Frontal cortex (tissue), 4 donors: ENCODE measurements around the gene CFAP54. TPM values are rescaled to one million over a fixed set of nuclear protein-coding genes. Genes with fewer than 3 reads are reported as not detected.
"Not testable (repeated sequence)": the region's sequence is repeated elsewhere in the genome, so short reads cannot be mapped to it uniquely, and the experiment has no call there.

Source experiments
- DNase-seq, 2 donors: peaks; one replicate each; pipeline ENCODE4 v3.0.0; 2012; ENCODE audit warnings: low spot score in 2 of 2
- FAIRE-seq: peaks from 2 replicates; lab custom pipeline; 2012; peaks lifted over from hg19 to GRCh38; lab: Jason Lieb, UNC
- total RNA-seq: library from RNA; depleted of rRNA; stranded (reverse); fragments of >200 nt; gene quantifications from one replicate; pipeline ENCODE4 v1.2.3, GENCODE V29; 2014
- donor health status: control.
- donor health status: control.
- donor health status: control.

The CFAP54 gene
- total RNA-seq, 1 donor from 2014 or later = 5.3 TPM

DNA sequence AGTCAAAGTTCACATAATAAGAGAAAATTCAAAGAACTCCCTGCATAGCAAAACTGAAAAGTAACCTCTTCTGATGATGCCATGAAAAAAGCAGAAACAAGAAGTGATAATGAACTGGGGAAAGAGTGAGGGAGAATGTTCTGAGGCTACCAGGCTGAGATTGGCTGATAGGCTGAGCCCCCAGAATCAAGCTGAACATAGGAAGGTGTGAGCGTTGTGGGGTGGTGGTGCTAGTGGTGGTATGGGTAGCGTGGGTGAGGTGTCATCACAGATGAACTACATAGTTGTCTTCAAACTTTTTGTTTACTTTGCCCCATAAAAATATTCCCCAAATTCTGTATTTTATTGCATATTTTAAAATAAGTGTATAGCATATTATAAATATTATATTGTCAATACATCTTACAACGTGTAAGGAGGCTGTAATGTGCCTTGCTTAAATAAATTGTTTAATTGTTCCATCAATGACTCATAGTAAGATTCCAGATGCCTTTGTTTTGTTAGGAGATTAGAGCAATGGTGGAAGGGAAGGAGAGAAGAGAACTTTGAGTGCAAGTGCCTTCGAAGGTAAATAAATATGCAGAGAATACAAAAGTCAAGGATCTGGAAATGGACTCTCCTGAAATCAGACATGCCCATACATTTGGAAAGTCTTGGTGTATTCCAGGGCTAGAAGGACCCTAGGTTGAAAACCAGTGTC, 15.8 kb upstream of the CFAP54 start:
- FAIRE-seq (no peak), DNase-seq (no peak)

DNA sequence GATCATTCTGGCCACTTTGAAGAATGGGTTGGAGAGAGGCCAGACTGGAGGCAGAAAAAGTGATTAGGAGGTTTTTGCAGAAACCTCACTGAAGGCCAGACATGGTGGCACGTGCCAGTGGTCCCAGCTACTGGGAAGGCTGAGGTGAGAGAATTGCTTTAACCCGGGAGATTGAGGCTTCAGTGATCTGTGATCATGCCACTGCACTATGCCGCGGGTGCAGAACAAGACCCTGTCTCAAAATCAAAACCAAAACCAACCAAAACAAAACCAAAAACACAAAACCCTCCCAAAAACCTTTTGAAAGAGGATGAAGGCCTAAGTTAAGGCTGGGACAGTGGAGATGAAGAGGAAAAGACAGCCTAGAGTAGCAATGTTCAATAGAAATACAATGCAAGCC, 15.2 kb upstream of the CFAP54 start:
- DNase-seq (no peak), FAIRE-seq (no peak)

DNA sequence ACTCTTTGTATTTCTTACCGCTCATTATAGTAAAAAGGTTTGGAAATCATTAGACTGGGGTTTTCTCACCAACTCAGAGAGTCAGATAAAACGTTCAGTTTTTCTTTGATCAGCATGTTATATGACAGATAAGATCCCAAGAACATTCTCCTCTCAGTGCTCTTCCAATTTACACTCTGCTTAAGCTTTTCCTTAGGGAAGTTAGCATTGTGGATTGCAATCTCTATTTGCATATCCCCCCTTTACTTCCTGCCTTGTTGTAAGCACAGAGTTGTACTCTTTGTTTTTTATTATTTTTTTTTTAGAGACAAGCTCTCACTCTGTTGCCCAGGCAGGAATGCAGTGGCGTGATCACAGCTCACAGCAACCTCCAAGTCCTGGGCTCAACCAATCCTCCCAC, 11.4 kb upstream of the CFAP54 start:
- no peak for DNase-seq
- no peak for FAIRE-seq

DNA sequence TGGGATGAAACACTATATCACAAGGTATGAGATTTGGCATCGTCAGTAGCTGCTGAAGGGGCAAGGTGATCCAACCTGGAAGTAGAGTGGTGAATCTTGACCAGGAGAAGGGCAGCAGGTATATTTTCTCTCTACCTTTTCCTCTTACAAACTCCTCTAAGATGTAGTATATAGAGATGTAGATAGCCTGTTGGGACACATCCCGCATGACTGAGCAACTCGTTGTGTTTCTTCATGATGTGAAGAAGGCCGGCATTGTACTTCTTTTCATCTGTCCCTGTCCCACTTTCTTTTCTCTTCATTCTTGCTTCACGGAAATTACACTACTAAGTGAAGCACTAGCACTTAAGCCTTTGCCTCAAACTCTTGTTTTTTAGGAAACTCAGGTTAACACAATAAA, 7.3 kb upstream of the CFAP54 start:
- no peak for FAIRE-seq
- no peak for DNase-seq

DNA sequence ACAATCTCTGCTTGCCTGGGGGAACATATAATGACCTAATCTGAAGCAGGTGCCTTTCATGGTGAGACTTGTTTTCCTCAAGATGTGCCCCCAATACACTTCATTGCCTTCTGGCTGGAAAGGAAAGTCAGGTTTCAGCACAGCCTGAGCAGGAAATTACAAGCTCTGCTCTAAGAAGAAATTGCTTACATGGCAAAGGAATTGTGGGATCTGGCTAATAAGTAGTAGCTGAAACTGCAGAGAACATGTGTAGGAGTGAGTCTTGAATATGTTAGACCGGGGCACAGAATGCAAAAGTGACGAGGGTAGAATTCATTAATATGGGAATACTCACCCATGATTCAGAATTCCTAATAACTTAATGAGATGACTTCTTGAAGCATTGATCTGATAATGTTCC, 6.3 kb upstream of the CFAP54 start:
- FAIRE-seq (no peak), DNase-seq (no peak)

DNA sequence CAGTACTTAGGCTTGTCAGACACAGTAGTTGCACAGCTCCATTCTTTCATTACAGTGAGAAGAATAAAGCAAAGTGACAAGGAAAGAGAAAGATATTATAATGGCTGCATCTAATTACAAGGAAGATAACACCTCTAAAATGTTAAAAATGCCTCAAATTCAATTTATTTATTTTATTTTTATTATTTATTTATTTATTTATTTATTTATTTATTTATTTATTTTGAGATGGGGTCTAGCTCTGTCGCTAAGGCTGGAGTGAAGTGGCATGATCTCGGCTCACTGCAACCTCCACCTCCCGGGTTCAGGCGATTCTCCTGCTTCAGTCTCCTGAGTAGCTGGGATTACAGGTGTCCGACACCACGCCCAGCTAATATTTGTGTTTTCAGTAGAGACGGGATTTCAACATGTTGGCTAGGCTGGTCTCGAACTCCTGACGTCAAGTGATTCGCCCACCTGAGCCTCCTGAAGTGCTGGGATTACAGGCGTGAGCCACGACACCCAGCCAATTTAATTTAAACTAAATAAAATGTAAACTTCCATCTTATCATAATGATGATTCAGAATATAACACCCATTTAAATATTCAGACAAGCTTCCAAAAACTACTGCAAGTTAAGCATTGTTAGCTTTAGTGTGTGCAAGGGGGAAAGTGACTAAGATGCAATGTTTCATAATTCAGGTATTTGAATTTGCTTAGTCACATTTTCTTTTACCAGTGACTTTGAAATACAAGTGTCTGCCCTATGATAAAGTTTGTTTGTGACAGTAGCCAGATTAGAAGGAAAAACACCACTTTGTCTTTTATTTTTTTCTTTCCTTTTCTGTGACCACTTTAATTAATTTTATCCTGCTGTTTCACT, 2.4 kb upstream of the CFAP54 start:
- DNase-seq (no peak), FAIRE-seq (no peak)

DNA sequence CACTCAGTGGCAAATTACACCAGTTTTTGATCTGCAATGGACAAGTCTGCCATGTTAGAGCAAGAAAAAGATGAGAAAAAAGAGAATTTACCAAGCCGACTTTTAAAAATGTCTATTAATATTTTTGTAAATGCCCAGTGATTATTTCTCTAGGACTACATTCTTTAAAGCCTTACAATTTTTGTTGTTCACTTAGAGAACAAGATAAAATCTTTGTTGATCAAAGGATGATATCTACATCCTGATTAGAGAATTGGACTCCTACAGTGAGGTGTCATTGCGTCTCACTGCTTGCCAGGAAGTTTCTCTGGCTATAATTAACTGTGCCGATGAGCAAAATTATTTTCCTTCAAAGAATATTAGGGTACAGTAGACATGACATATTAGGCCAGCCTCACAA, 1.7 kb upstream of the CFAP54 start:
- FAIRE-seq = no peak

DNA sequence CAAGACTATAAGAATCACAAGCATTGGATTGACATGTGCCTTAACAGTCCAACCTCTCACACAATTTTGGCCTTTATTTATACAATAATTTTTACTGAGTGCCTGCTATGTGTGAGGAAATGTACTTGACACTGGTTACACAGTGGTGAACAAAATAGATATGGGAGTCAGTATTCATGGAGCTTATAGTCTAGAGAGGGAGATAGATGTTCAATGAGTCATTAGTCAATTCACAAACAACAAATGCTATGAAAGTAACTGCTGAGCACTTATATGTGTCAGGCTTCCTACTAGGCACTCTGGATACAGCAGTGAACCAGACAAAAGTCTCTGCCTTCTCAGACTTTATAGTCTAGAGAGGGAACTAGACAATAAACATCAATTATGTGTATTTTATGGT, 3.7 kb downstream of the CFAP54 start:
- DNase-seq = no peak
- no peak for FAIRE-seq

More for the DNA sequence above, 1.7 kb upstream of the CFAP54 start:
- DNase-seq = no peak

DNA sequence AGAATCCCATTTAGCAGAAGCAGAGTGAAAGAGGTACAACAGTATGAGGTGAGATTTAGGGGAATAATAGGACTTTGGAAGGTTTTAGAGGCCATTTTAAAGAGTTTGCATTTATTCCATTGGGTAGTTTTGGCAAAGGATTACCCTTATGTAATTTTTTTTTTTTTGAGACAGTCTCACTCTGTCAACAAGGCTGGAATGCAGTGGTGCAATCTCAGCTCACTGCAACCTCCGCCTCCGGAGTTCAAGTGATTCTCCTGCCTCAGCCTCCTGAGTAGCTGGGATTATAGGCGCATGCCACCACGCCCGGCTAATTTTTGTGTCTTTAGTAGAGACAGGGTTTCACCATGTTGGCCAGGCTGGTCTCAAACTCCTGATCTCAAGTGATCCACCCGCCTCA, 4.8 kb downstream of the CFAP54 start:
- FAIRE-seq, DNase-seq: not testable (repeated sequence)

DNA sequence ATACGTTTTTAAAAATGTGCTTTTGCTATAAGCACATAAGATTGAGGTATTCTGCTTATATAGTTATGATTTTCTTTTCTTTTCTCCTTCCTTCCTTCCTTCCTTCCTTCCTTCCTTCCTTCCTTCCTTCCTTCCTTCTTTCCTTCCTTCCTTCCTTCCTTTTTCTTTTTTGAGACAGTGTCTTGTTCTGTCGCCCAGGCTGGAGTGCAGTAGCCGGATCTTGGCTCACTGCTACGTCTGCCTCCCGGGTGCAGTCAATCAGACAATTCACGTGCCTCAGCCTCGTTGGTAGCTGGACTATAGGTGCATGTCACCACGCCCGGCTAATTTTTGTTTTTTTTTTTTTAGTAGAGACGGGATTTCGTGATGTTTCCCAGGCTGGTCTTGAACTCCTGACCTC, 5.8 kb downstream of the CFAP54 start:
- FAIRE-seq (no peak), DNase-seq (no peak)

DNA sequence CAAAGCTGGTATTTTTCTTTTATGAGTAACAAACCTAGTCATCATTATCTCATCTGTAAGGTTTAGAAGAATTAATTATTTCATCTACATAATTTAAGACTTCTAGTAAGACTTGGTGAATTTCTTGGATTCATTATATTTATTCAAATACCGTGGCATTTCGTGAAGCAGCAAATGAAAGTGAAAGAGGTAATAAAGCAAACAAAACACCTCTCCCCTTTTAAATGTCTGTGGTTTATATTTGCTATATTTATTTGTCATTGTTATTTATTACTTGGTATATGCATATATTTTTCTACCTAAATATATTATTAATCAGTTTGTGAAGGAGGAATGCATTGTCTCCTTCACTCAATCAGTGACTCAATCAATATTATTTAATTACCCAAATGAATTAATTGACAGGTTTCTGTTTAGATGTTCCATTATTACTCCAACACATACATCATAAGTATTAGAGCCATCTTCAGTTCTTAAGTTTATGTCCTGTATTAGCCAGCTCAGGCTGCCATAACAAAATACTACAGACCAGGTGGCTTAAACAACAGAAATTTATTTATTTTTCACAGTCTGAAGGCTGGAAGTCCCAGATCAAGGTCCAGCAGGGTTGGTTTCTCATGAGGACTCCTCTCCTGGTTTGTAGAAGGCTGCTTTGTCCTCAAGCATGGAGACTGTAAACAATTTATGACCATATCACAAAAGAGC, 6.6 kb downstream of the CFAP54 start:
- DNase-seq (no peak), FAIRE-seq (no peak)

DNA sequence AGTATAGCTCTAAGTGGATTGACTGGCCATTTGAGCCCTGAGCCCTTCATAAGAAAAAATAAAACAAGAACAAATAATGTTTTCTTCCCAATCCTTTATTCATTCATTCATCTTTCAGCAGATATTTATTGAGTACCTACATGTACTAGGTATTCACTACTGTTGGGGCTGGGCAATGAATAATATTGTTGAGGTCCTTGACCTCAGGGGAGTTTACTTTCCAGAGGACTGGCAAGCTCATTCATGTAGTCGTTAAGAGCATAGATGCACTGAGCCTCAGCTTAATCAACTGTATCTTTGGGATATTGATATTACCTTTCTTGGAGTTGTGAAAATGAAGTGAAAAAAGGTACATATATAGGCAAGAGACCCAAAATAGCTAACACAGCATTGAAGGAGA, 7.6 kb downstream of the CFAP54 start:
- FAIRE-seq = no peak

DNA sequence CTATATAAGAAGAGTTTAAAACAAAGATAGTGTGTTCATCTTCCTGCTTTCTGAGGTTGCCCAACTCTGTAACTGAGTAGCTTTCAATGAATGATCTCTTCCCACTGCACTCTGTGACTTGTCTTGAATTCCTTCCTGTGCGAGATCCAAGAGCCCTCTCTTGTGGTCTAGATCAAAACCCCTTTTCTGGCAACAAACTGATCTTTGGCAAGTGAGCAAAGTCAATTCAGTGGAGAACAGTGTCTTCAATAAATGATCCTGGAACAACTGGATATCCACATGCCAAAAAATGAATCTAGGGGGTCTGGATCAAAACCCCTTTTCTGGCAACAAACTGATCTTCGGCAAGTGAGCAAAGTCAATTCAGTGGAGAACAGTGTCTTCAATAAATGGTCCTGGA, 8.5 kb downstream of the CFAP54 start:
- FAIRE-seq (no peak), DNase-seq (no peak)

More for the DNA sequence above, 7.6 kb downstream of the CFAP54 start:
- no peak for DNase-seq

DNA sequence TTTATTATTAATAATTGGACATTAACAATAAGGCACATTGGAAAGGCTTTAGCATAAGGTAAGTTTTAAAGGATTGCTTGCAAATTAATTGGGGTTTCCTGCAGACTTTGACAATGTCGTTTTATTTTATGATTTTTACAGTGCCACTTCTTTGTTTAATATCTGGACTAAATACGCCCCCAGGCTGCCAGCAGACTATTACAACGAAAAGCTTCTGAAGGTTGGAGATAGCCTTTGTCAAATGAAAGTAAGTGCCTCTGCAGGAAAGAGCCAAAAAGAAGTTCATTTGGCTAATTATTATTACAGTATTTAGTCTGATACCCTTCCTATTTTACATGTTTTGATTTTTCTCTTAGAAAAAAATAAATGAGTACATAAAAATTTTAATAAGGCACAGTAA, 11.3 kb downstream of the CFAP54 start:
- DNase-seq (no peak), FAIRE-seq (no peak)

DNA sequence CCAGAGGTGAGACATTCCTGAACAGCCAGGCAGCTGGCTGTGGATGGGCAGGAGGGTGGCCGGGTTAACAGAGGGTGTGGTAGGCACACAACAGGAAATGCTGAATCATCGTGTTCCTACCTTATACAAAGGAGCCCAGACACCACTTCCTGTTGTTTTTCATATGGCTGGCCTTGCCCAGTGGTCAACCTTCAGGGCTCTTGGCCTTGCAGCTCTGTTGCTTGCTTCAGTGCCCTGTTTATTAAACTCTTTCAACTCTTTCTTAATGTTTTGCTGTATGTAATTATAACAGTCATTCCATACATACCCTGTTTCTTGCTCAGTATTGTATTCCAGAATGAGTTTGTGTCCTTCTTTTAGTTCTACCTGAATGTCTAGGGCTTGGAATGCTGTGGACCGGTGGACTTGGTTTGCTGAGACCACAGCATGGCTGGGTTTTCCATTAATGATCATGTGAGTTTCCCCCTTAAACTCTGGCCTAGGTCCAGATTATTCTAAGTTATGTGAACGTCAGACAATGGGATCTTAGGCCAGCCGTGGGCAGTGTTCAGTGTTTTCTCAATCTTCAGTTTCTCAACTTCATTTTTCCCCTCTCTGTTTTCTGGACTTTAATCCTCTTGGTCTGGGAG, 11.9 kb downstream of the CFAP54 start:
- no peak for DNase-seq

DNA sequence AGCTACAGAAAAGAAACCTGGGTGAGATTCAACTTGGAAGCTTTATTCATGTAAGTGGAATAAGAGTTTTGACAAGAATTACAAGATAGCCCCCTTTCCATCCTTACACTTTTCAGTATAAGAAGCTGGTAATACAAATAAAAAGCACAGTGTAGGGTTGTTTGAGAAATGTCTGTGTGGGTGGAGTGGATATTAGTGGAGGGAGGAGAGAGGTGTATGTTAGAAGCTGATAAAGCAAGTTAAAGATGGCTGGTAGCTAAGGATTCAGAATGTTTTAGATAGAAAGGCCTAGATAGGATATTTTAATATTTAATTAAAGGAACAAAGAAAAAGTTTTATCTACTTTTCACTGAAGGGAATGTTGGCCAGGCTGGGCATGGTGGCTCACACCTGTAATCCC, 12.5 kb downstream of the CFAP54 start:
- FAIRE-seq = no peak
- DNase-seq = no peak

More for the DNA sequence above, 11.9 kb downstream of the CFAP54 start:
- FAIRE-seq = no peak

DNA sequence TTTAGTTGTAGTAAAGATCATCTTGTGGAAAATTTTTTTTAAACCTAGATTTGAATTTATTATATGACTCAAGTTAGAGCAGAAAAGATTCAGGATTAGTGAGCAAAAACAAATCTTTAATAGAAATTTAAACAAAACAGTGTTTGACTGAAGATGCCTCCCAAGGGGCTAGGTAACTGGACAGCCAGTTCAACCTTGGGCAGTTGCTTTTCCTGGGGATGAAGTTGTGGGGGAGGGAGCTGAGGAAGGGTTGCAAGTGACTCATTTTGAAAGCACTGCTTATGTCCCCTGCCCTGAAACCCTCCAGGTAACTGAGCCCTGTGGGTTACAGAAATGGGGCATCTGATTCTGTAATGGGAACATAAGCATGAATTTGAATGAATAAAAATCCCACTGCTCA, 13.1 kb downstream of the CFAP54 start:
- FAIRE-seq (no peak), DNase-seq (no peak)

DNA sequence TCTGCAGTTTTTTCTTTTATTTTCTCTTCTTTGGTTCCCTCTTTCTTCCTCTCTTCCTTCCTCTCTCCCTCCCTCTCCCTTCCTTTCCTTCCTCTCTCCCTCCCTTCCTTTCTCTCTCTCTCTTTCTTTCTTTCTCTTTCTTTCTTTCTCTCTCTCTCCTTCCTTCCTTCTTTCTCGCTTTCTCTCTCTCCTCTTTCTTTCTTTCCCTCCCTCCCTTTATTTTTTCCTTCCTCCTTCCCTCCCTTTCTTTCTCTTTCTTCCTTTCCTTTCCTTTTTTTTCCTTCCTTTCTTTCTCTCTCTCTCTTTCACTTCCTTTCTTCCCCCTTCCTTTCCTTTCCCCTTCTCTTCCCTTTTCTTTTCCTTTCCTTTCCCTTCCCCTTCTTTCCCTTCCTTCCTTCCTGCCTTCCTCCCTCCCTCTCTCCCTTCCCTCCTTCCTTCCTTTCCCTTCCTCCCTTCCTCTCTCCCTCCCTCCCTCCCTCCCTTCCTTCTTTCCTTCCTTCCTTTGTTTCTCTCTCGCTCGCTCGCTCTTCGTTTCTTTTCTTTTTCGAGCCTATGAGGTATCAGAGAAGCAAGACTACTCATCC, 13.7 kb downstream of the CFAP54 start:
- FAIRE-seq = no peak
- no peak for DNase-seq

DNA sequence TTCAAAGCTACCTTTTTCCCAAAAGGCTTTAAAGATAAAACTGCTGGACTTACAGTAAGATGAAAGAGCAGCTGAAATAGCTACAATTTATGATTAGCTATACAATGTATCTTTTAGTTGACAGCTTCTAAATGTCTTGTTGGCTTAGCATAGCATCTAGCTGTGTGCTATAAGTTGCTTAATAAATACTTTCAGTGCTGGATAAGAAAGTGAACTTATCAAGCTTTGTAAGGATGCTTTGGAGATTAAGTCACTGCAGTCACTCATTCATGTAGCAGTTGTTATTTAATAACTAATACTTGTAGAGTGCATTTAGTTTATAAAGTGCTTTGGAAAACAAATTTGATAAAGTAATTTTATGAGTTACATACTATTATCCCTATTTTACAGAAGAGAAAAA, 14.6 kb downstream of the CFAP54 start:
- no peak for FAIRE-seq
- no peak for DNase-seq

DNA sequence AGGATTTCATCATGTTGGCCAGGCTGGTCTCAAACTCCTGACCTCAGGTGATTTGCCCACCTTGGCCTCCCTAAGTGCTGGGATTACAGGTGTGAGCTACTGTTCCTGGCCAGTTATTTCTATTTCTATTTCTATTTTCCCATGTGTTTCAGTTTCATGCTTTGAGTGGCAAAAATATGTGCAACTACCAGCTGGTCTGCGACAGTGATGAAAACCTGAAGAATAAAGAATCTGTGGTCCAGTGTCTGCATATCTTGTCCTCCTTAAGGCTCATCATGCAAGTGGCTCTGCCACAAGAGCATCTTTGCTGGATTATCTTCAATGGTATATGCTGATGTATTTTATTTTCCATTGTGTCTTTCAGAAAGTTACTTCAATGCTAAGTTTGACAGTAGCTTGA, 17.4 kb downstream of the CFAP54 start:
- DNase-seq = no peak
- no peak for FAIRE-seq
